Breast epithelium (tissue), 4 donors: Measurements from ENCODE around the gene HECTD1. TPM values are rescaled to one million over a fixed set of nuclear protein-coding genes. Genes with fewer than 3 reads are reported as not detected.

ENCODE experiments used
- DNase-seq, 2 donors: peaks; one replicate each; pipeline ENCODE4 v3.0.0-alpha.2; 2019; ENCODE audit warnings: low spot score in 2 of 2
- H3K27ac ChIP-seq, 2 donors: fragments of 200-600 bp; sonication (generic) in 1 of 2; one replicate each; pipeline ENCODE4 v1.5.1; 2016 to 2019; ENCODE audit warnings: mild to moderate bottlenecking in 1 of 2
- H3K27me3 ChIP-seq, 2 donors: fragments of 200-600 bp; sonication (generic) in 1 of 2; one replicate each; pipeline versions ENCODE4 v1.5.1 to v1.6.0; 2017 to 2019; ENCODE audit warnings: control low read depth in 1 of 2, mild to moderate bottlenecking in 1 of 2
- H3K36me3 ChIP-seq: fragments of 200-600 bp; one replicate; pipeline ENCODE4 v1.5.1; 2019
- H3K4me1 ChIP-seq, 2 donors: fragments of 200-600 bp; sonication (generic); one replicate each; pipeline ENCODE4 v1.5.1; 2016 to 2019; ENCODE audit warnings: control low read depth in 1 of 2
- H3K4me3 ChIP-seq, 3 donors: fragments of 200-600 bp; sonication (generic); 1 replicate in 2 of 3; 2 replicates in 1 of 3; pipeline ENCODE4 v1.5.1; 2016 to 2019; ENCODE audit warnings: mild to moderate bottlenecking in 3 of 3, moderate library complexity in 2 of 3
- H3K9me3 ChIP-seq, 2 donors: fragments of 200-600 bp; sonication (generic) in 1 of 2; one replicate each; pipeline ENCODE4 v1.5.1; 2016 to 2019; ENCODE audit warnings: control low read depth in 1 of 2
- CTCF ChIP-seq, 3 donors: fragments of 450-650 bp; IDR thresholded peaks; one replicate each; pipeline ENCODE4 v1.5.1; 2016 to 2017; ENCODE audit warnings: antibody characterized with exemption in 3 of 3, mild to moderate bottlenecking in 3 of 3, moderate library complexity in 3 of 3
- POLR2A ChIP-seq: fragments of 450-650 bp; IDR thresholded peaks from one replicate; pipeline ENCODE4 v1.6.1; 2016; ENCODE audit warnings: antibody characterized with exemption, mild to moderate bottlenecking, moderate library complexity
- POLR2AphosphoS5 ChIP-seq, 3 donors: sonication (generic); formaldehyde crosslinking; IDR thresholded peaks; one replicate each; pipeline ENCODE4 v1.6.1; 2017; ENCODE audit warnings: antibody characterized with exemption in 3 of 3
- intact Hi-C: fragments of 100-400 bp; cut with DNase I; formaldehyde crosslinking; loops from one replicate; pipeline ENCODE4 v1.15.1; 2023; ENCODE audit warnings: low total_unique reads
- total RNA-seq, 3 donors: library from RNA; depleted of rRNA; stranded (reverse); fragments of >200 nt; gene quantifications; one replicate each; pipeline ENCODE4 v1.1.0, GENCODE V29; 2016

Gene HECTD1
- total RNA-seq, 3 donors from 2014 or later = 242 to 276 (median 252) TPM

GRCh38 chr14:31137214-31137889 lies 70.2 kb downstream of the HECTD1 start:
- intact Hi-C loops = no loop called here
- Histone ChIP-seq H3K4me1 (no peaks in the 10 kb centered on the region), H3K4me3 (no peak overlapping the region), H3K36me3 (peaks cover 6% of the 10 kb centered on the region), H3K27ac (no peak overlapping the region), H3K27me3 (no peaks in the 10 kb centered on the region), H3K9me3 (no peaks in the 10 kb centered on the region)
- TF ChIP-seq POLR2A = no peak
- no peak for TF ChIP-seq CTCF (IDR thresholded peaks at IDR 0.05)
- no peak for TF ChIP-seq POLR2AphosphoS5 (IDR thresholded peaks at IDR 0.05)
- no peak for DNase-seq

- no peaks in the 10 kb centered on the region for H3K27me3 ChIP-seq
- no peaks in the 10 kb centered on the region for H3K9me3 ChIP-seq
- no peak overlapping the region for H3K27ac ChIP-seq
- H3K4me1 ChIP-seq = no peaks in the 10 kb centered on the region
- H3K36me3 ChIP-seq = peaks cover 9% of the 10 kb centered on the region
- no peak overlapping the region for H3K4me3 ChIP-seq
- DNase-seq = no peak
- intact Hi-C loops = no loop called here
- TF ChIP-seq POLR2A = no peak
These were observed 74.5 kb downstream of the HECTD1 start for GRCh38 chr14:31133133-31133532.

- Histone ChIP-seq H3K4me1 (no peaks in the 10 kb centered on the region), H3K9me3 (no peaks in the 10 kb centered on the region), H3K4me3 (no peak overlapping the region), H3K27ac (no peak overlapping the region), H3K27me3 (no peaks in the 10 kb centered on the region), H3K36me3 (peaks cover 2% of the 10 kb centered on the region)
- DNase-seq = no peak
- intact Hi-C loops = no loop called here
- no peak for TF ChIP-seq POLR2A
- TF ChIP-seq POLR2AphosphoS5 (IDR thresholded peaks at IDR 0.05) = no peak
- no peak for TF ChIP-seq CTCF (IDR thresholded peaks at IDR 0.05)
These were observed 78.7 kb downstream of the HECTD1 start for GRCh38 chr14:31128601-31129526.

- H3K4me3 ChIP-seq = no peak overlapping the region
- intact Hi-C loops = no loop called here
- TF ChIP-seq POLR2A (no peak), CTCF (IDR thresholded peaks at IDR 0.05) (no peak), POLR2AphosphoS5 (IDR thresholded peaks at IDR 0.05) (no peak)
- no peak overlapping the region for H3K27ac ChIP-seq
- no peaks in the 10 kb centered on the region for H3K9me3 ChIP-seq
- H3K27me3 ChIP-seq = no peaks in the 10 kb centered on the region
- peaks cover 2% of the 10 kb centered on the region for H3K36me3 ChIP-seq
- DNase-seq = no peak
- no peaks in the 10 kb centered on the region for H3K4me1 ChIP-seq
These were observed 79.9 kb downstream of the HECTD1 start for GRCh38 chr14:31127690-31128089.

- H3K4me3 ChIP-seq = no peak overlapping the region
- H3K4me1 ChIP-seq = no peaks in the 10 kb centered on the region
- intact Hi-C loops = no loop called here
- H3K27ac ChIP-seq = no peak overlapping the region
- no peaks in the 10 kb centered on the region for H3K27me3 ChIP-seq
- no peak for DNase-seq
- peaks cover 2% of the 10 kb centered on the region for H3K36me3 ChIP-seq
- TF ChIP-seq POLR2AphosphoS5 (IDR thresholded peaks at IDR 0.05) (no peak), POLR2A (no peak), CTCF (IDR thresholded peaks at IDR 0.05) (no peak)
- no peaks in the 10 kb centered on the region for H3K9me3 ChIP-seq
These were observed 80.9 kb downstream of the HECTD1 start for GRCh38 chr14:31126680-31127079.
